ENCODE results near the gene MFSD8.
"Not testable (repeated sequence)": the region's sequence is repeated elsewhere in the genome, so short reads cannot be mapped to it uniquely, and the experiment has no call there.

MFSD8 gene

GRCh38 chr4:127936974-127937373 lies 28.0 kb downstream of the MFSD8 start:
- no peak for DNase-seq (ENCODE audit: low spot score)

- not testable (repeated sequence) for DNase-seq (ENCODE audit: low spot score)
These were observed 33.1 kb downstream of the MFSD8 start for GRCh38 chr4:127931836-127932235.

- no peak for DNase-seq (ENCODE audit: low spot score)
These were observed 34.8 kb downstream of the MFSD8 start for GRCh38 chr4:127930175-127930574.

- not testable (repeated sequence) for DNase-seq (ENCODE audit: low spot score)
These were observed 39.3 kb downstream of the MFSD8 start for GRCh38 chr4:127925720-127926119.

- no peak for DNase-seq (ENCODE audit: low spot score)
These were observed 42.7 kb downstream of the MFSD8 start for GRCh38 chr4:127922226-127922625.

GRCh38 chr4:127920521-127920920 lies 44.5 kb downstream of the MFSD8 start:
- no peak for DNase-seq (ENCODE audit: low spot score)

GRCh38 chr4:127917151-127917550 lies 47.8 kb downstream of the MFSD8 start:
- DNase-seq (ENCODE audit: low spot score) = no peak

- DNase-seq (ENCODE audit: low spot score) = no peak
These were observed 48.5 kb downstream of the MFSD8 start for GRCh38 chr4:127916512-127916911.

- DNase-seq (ENCODE audit: low spot score) = no peak
These were observed 59.9 kb downstream of the MFSD8 start for GRCh38 chr4:127905029-127905428.

- not testable (repeated sequence) for DNase-seq (ENCODE audit: low spot score)
These were observed 65.3 kb downstream of the MFSD8 start for GRCh38 chr4:127899682-127900081.

- no peak for DNase-seq (ENCODE audit: low spot score)
These were observed 68.4 kb downstream of the MFSD8 start for GRCh38 chr4:127896528-127896927.

GRCh38 chr4:127896069-127896468 lies 68.9 kb downstream of the MFSD8 start:
- no peak for DNase-seq (ENCODE audit: low spot score)

GRCh38 chr4:127889903-127890302 lies 75.1 kb downstream of the MFSD8 start:
- DNase-seq (ENCODE audit: low spot score) = no peak

- DNase-seq (ENCODE audit: low spot score) = no peak
These were observed 76.4 kb downstream of the MFSD8 start for GRCh38 chr4:127888559-127888958.

- DNase-seq (ENCODE audit: low spot score) = no peak
These were observed 83.5 kb downstream of the MFSD8 start for GRCh38 chr4:127881563-127881864.

GRCh38 chr4:127880763-127881562 lies 84.0 kb downstream of the MFSD8 start, which contains the start of gene PLK4:
Gene PLK4 (plus strand): TSS chr4:127880893. CDS start chr4:127881135, 242 bp downstream.
- DNase-seq (ENCODE audit: low spot score) = peak; percentile 98

- no peak for DNase-seq (ENCODE audit: low spot score)
These were observed 89.2 kb downstream of the MFSD8 start for GRCh38 chr4:127875791-127876190.

- no peak for DNase-seq (ENCODE audit: low spot score)
These were observed 94.3 kb downstream of the MFSD8 start for GRCh38 chr4:127870688-127871087.

GRCh38 chr4:127870281-127870680 lies 94.7 kb downstream of the MFSD8 start:
- no peak for DNase-seq (ENCODE audit: low spot score)

GRCh38 chr4:127868196-127868595 lies 96.8 kb downstream of the MFSD8 start:
- DNase-seq (ENCODE audit: low spot score) = no peak

Data from D341Med (cell line).